Measurements from ENCODE around the gene CRISPLD2.

Gene CRISPLD2

DNA sequence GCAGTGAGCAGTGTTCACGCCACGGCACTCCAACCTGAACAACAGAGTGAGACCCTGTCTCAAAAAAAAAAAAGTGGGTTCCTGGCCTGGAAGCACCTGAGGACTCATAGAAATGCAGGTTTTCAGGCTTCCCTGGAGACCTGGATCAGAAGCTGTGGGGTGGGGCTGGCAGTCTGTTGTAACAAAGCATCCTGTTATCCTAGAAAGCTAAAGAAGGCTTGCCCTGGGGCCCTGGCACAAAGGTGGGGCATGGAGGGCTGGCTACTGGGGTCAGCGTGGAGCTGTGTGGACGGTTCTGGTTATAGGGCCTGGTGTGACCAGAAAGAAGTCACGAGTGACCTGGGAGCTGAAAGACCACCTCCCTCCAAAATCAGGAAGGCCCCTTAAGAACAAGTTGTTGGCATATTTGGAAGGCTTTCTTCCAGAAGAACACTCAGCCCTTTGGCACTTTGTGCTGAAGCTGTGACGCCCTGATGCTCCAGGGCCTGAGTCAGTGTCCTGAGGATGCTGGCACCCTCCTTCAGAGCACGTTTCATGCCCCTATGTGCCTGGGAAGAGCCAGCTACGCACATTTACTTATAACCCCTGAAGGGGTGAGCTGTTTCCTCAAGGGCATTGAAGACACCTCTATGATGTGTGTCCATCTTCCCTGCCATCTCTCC lies 6.2 kb downstream of the CRISPLD2 start:
- H3K4me3 ChIP-seq (ENCODE audit: low read depth, low read length): no peak overlapping the region

DNA sequence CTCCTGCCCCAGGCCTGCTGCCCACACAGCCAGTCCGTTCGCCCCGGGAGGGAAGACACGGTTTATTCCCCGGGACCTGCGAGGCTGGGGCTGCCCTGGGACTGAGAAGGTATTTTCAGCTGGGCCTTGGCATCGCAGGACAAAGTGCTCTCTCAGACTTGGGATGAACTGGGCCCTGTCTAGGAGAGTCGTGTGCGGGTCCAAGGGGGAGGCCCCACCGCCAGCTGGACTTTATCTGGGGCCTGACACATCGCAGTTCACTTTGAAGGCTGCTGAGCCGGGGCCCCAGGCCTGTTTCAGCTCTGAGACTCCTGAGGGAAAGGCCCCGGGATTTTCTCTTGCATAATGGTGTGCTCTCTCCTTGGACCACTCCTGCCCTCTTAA lies 6.8 kb downstream of the CRISPLD2 start:
- H3K4me3 ChIP-seq (ENCODE audit: low read depth, low read length): no peak overlapping the region
- TF ChIP-seq, protein P1, sequence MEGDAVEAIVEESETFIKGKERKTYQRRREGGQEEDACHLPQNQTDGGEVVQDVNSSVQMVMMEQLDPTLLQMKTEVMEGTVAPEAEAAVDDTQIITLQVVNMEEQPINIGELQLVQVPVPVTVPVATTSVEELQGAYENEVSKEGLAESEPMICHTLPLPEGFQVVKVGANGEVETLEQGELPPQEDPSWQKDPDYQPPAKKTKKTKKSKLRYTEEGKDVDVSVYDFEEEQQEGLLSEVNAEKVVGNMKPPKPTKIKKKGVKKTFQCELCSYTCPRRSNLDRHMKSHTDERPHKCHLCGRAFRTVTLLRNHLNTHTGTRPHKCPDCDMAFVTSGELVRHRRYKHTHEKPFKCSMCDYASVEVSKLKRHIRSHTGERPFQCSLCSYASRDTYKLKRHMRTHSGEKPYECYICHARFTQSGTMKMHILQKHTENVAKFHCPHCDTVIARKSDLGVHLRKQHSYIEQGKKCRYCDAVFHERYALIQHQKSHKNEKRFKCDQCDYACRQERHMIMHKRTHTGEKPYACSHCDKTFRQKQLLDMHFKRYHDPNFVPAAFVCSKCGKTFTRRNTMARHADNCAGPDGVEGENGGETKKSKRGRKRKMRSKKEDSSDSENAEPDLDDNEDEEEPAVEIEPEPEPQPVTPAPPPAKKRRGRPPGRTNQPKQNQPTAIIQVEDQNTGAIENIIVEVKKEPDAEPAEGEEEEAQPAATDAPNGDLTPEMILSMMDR (IDR thresholded peaks at IDR 0.05; ENCODE audit: borderline replicate concordance, insufficient read depth, low read depth, low read length): no peak

More for the DNA sequence above, 6.2 kb downstream of the CRISPLD2 start:
- TF ChIP-seq, protein P1 (IDR thresholded peaks at IDR 0.05; ENCODE audit: borderline replicate concordance, insufficient read depth, low read depth, low read length): no peak

DNA sequence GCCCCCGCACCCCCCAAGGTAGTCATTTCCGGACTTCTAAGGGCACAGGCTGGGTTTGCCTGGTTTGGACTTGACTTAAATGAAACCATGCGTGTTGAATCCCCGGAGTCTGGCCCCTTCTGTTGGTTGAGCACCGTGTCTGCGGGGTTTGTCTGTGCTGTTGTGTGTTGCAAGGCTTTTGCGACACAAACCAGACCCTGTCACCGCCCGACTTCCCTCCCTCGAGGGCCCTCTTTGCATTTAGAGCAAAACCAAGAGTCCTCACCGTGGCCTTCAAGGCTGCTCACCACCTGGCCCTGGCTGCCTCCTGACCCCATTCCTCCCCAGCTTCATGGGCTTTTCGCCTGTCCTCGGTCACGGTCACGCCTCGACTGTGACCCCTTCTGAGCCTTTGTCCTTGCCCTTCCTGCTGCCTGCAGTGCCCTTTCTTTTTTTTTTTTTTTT lies 7.4 kb downstream of the CRISPLD2 start:
- no peak overlapping the region for H3K4me3 ChIP-seq (ENCODE audit: low read depth, low read length)
- TF ChIP-seq, protein P1 (IDR thresholded peaks at IDR 0.05; ENCODE audit: borderline replicate concordance, insufficient read depth, low read depth, low read length): no peak

DNA sequence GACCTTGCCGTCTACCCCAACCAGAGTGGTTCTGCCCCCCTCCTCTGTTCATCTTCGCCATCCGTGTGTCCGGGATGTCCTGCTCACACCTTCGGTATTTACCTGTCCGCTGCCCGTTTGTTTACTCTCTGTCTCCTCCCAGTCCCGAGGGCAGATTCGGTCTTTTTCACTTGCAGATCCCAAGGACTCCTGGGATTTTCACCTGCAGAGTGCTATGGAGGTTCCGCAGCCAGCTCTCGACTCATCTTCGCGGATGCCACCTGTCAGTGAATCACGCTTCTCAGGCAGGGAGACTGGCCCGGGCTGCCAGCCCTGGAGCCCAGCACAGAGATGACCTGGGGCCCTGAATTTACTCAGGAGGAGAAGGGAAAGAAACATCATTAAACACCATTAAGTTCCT lies 8.1 kb downstream of the CRISPLD2 start:
- H3K4me3 ChIP-seq (ENCODE audit: low read depth, low read length): no peak overlapping the region

DNA sequence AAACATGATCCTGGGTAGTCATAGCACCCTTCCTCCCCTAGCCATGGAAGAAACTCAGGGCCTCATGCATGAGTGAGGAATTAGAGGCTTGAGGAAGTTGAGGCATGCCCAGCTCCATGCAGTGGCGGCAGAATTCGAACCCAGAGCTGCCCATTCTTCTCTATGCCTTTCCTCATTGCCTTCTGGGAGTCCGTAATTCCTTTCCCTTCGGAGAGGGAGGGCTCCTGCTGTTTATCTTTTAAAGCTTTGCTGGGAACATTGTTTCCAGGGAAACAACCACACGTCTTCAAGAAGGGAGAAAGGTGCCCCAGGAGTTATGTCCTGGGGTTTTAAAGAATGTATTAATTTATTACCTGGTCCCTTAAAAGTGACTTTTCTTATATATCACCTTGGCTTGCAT lies 8.5 kb downstream of the CRISPLD2 start:
- no peak overlapping the region for H3K4me3 ChIP-seq (ENCODE audit: low read depth, low read length)
- TF ChIP-seq, protein P1 (IDR thresholded peaks at IDR 0.05; ENCODE audit: borderline replicate concordance, insufficient read depth, low read depth, low read length): no peak

More for the DNA sequence above, 8.1 kb downstream of the CRISPLD2 start:
- TF ChIP-seq, protein P1 (IDR thresholded peaks at IDR 0.05; ENCODE audit: borderline replicate concordance, insufficient read depth, low read depth, low read length): no peak

DNA sequence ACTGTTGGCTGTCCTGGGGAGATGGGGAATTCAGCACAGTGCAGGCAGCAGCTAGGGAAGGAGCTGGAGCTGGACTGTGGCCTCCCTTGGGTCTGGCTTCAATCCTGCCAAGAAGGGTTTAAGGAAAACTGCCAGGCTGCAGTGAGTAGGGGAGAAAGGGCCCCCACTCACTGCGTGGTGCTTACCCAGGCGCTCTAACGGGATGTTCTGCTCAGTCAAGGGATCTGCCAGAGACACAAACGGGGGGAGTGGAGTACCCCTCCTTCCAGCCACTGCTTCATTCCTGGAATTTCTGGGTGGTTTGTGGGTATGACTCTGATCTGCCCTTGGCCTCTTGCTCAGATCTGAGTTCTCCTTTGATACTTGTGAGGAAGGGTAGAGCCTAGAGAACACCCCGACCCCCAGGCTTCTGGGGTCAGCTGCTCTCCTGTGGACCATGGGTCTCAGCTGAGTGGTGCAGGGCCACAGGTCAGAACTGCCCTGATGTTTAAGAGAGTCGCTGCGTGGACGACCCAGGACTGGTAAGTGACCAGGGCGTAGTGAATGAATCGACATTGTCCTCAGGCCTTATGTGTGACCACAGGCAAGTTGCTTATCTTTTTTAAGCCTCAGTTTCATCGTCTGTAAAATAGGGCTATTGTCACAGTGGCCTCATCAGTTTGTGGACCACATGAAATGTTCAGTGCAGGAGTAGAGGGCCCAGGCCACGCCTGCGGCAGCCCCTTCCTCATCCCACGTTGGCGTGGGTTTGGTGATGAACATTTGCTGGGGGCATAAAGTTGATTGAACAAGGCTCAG lies 9.6 kb downstream of the CRISPLD2 start:
- TF ChIP-seq, protein P1 (IDR thresholded peaks at IDR 0.05; ENCODE audit: borderline replicate concordance, insufficient read depth, low read depth, low read length): no peak
- no peak overlapping the region for H3K4me3 ChIP-seq (ENCODE audit: low read depth, low read length)

All from GM12875 (cell line).